AG04449 (cell line): Measurements from ENCODE around the gene SEPTIN1.
A peak's percentile ranks its signal among the peaks of the same experiment; 100 is the strongest.

ENCODE experiments used
- CTCF ChIA-PET: fragments of 350-600 bp; formaldehyde crosslinking; extraction: SDS; loops from one replicate; lab custom pipeline; 2021; ENCODE audit warnings: antibody characterized with exemption; lab: Yijun Ruan, JAX
- POLR2A ChIA-PET: fragments of 400-600, 350-600 bp; formaldehyde crosslinking; extraction: SDS; loops from one replicate; lab custom pipeline; 2020; ENCODE audit warnings: antibody characterized with exemption, inconsistent platforms; lab: Yijun Ruan, JAX
- DNase-seq: peaks from one replicate; pipeline ENCODE4 v3.0.0-alpha.2; 2010; ENCODE audit warnings: low read depth, low spot score
- H3K4me3 ChIP-seq: 2 replicates; pipeline ENCODE4 v1.5.1; 2011; ENCODE audit warnings: low read depth, mild to moderate bottlenecking, control low read depth, low read length
- TF ChIP-seq, protein P1 (sequence below): IDR thresholded peaks from one replicate; pipeline ENCODE4 v1.5.1; 2011; ENCODE audit warnings: mild to moderate bottlenecking, moderate library complexity, low read length, control low read depth, inconsistent platforms; ENCODE audit not compliant: insufficient read depth; ENCODE audit errors: missing control alignments

Gene SEPTIN1

DNA sequence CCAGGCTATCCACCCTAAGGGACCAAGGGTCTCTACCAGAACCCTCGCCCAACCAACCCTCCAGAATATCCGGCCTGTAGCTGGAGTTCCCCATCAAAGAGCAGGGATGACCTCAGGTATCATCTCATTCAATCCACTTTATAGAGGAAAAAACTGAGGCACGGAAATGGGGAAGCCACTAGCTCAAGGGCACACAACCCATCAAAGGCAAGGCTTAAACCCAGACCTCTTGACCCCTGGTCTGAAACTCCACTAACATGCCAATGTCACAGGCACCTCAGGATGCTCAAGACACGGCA, 13.6 kb downstream of the SEPTIN1 start:
- POLR2A ChIA-PET: interaction anchor here (1.1 kb wide), 1 partner anchor 12 kb away, joined by 5 read pairs; no protein-coding TSS in a partner anchor
- CTCF ChIA-PET: interaction anchor here (0.9 to 1.3 kb wide), 4 partner anchors 9 to 62 kb away, joined by 3 to 4 read pairs (median 4); partner anchors contain the start of genes CD2BP2 and DCTPP1
- TF ChIP-seq, protein P1, sequence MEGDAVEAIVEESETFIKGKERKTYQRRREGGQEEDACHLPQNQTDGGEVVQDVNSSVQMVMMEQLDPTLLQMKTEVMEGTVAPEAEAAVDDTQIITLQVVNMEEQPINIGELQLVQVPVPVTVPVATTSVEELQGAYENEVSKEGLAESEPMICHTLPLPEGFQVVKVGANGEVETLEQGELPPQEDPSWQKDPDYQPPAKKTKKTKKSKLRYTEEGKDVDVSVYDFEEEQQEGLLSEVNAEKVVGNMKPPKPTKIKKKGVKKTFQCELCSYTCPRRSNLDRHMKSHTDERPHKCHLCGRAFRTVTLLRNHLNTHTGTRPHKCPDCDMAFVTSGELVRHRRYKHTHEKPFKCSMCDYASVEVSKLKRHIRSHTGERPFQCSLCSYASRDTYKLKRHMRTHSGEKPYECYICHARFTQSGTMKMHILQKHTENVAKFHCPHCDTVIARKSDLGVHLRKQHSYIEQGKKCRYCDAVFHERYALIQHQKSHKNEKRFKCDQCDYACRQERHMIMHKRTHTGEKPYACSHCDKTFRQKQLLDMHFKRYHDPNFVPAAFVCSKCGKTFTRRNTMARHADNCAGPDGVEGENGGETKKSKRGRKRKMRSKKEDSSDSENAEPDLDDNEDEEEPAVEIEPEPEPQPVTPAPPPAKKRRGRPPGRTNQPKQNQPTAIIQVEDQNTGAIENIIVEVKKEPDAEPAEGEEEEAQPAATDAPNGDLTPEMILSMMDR: no peak
- H3K4me3 ChIP-seq: peak overlapping the region; percentile 85
- DNase-seq: no peak

DNA sequence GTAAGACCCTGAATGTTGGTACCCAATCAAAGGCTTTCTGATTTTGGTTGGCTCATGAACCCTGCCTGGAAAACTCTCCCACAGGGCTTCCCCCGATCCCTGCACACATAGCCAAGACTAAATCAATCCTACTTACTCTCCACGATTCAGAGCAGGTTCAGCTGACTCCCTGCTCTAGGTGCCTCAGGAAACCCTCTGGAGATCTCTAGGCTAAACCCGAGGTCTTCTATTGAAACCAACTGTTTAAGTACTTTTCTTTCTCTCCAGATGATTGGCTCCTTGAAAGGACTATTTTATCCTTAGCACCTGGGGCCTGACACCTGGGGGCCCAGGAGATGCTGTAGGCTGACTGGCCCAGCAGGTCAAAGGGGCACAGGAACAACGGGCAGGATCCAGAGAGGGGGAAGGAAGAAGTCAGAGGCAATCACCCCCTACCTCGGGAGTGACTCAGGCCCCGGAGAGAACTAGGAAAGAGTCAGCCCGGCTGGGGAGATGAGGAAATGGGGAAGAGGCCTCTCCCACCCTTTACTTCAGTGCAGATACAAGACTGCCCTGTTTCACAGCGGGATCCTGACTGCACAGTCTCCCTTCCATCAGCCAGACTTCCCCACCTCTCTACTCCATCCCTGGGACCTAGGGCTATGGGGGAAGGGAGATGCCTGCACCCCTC, 14.1 kb downstream of the SEPTIN1 start:
- ChIA-PET POLR2A (interaction anchor here (0.5 to 1.1 kb wide), 2 partner anchors 12 to 28 kb away, joined by 3 to 5 read pairs; no protein-coding TSS in a partner anchor), CTCF (interaction anchor here (1.1 to 1.3 kb wide), 3 partner anchors 10 to 62 kb away, joined by 3 to 4 read pairs (median 4); partner anchors contain the start of genes CD2BP2 and DCTPP1)
- peak overlapping the region; percentile 85 for H3K4me3 ChIP-seq
- no peak for DNase-seq
- TF ChIP-seq, protein P1: no peak

DNA sequence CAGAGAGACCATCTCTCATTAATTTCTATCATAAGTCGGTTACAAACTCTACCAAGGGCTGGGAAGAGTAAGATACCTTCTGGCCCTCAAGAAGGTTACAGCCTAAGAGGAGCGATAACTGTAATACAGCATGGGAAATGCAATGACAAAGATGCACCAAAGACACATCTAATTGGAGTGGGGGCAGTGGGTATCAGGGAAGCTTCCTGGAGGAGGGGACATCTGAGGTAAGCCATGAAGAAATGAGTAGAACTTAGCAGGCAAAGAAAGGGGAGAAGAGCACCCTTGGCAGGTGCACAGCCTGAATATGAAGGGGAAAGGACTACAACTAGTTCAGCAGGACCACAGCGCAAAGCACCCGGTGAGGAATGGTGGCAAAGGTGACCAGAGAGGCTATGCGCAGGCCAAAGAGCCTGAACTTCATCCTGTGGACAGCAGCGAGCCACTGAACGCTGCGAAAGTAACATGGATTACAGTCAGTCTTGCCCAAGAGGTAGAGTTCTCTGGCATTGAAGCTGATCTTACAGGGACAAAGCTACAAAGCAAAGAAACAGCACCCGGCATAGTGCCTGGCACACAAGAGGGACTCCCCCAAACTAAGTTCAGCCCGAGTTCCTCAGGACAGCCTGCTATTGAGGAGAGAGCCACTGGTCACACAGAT, 14.9 kb downstream of the SEPTIN1 start:
- no peak for DNase-seq
- CTCF ChIA-PET: interaction anchor here (1.6 kb wide), 1 partner anchor 40 kb away, joined by 3 read pairs; the partner anchor contains the start of gene ZNF771
- peak overlapping the region; percentile 85 for H3K4me3 ChIP-seq
- POLR2A ChIA-PET: interaction anchor here (0.5 kb wide), 1 partner anchor 28 kb away, joined by 3 read pairs; no protein-coding TSS in a partner anchor
- TF ChIP-seq, protein P1: no peak

DNA sequence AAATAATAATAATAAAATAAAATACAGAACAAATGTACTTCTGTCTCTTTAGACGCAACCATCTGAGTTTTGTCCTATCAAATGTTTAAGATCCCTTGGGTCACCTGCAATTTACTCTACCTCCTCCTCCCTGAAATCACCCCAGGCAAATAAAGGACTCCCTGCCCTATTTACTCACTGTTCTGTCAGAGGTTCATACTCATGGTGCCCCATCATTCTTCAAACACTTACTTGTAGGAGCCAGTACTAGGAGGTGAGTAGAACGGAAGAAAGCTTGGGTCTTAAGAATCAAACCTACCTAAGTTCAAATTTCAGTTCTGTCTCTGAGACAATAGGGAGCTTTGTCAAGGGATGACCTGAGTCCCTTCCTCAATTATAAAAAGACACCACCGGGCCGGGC, 15.8 kb downstream of the SEPTIN1 start:
- POLR2A ChIA-PET: no interaction called here
- H3K4me3 ChIP-seq: no peak overlapping the region
- DNase-seq: no peak
- TF ChIP-seq, protein P1: no peak
- CTCF ChIA-PET: interaction anchor here (0.9 to 1.6 kb wide), 2 partner anchors 41 to 219 kb away, joined by 3 read pairs; partner anchors contain the start of genes ZNF771 and ZNF785

DNA sequence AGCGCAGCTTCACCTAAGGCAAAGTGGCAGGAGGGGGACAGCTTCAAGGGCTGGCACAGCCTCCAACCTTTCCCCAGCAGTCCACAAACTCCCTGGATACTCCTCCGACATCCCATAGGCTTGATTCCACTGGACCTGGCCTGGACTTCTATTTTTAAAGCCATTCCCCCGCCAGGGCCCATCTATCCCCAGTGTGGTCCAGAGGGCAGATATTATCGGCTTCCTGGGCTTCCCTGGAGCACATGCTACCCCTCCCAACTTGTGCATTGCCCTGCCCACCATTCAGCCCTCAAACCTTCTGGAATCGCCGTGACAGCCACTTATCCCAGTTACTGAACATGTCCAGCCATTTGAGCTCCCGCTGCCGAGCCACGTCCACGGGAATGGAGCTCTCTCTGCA, 17.2 kb downstream of the SEPTIN1 start:
- ChIA-PET CTCF (interaction anchor here (1.0 kb wide), 1 partner anchor 44 kb away, joined by 3 read pairs; no protein-coding TSS in a partner anchor), POLR2A (interaction anchor here (1.3 kb wide), 1 partner anchor 10 kb away, joined by 6 read pairs; the partner anchor contains the start of gene CD2BP2)
- no peak for DNase-seq
- no peak overlapping the region for H3K4me3 ChIP-seq
- TF ChIP-seq, protein P1: no peak

DNA sequence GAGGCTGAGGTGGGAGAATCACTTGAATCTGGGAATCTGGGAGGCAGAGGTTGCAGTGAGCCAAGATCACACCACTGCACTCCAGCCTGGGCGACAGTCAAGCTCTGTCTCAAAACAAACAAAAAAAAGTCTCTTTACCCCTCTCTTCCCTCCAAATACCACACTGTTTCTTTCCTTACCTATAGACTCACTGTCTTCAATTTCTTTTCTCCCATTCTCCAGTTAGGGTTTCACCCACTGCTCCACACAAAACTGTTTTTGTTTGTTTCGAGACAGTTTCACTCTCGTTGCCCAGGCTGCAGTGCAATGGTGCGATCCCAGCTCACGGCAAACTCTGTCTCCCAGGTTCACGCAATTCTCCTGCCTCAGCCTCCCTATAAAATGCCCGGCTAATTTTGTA, 21.2 kb downstream of the SEPTIN1 start:
- POLR2A ChIA-PET: no interaction called here
- no peak for DNase-seq
- TF ChIP-seq, protein P1: no peak
- H3K4me3 ChIP-seq: no peak overlapping the region
- CTCF ChIA-PET: interaction anchor here (0.6 kb wide), 1 partner anchor 10 kb away, joined by 3 read pairs; no protein-coding TSS in a partner anchor
